ENCODE data around the gene FKBP4. TPM values are rescaled to one million over a fixed set of nuclear protein-coding genes. Genes with fewer than 3 reads are reported as not detected.
A peak's percentile ranks its signal among the peaks of the same experiment; 100 is the strongest.

FKBP4 gene
- total RNA-seq, 1 donor from 2014 or later, result 84.7 TPM

- Mint-ChIP-seq H3K9me3 (no peaks in the 10 kb centered on the region), H3K4me1 (peaks cover 28% of the 10 kb centered on the region), H3K27me3 (ENCODE audit: low read depth) (no peaks in the 10 kb centered on the region), H3K4me3 (no peak overlapping the region), H3K27ac (no peak overlapping the region), H3K36me3 (peaks cover 44% of the 10 kb centered on the region)
- TF ChIP-seq CTCF (IDR thresholded peaks at IDR 0.05; ENCODE audit: unreplicated experiment), result no peak
- no peak for DNase-seq (ENCODE audit: low spot score in 2 of 2, unreplicated experiment in 2 of 2)
These were observed 6.4 kb downstream of the FKBP4 start for GRCh38 chr12:2801044-2801783.

- TF ChIP-seq CTCF (IDR thresholded peaks at IDR 0.05; ENCODE audit: unreplicated experiment), result no peak
- peaks cover 11% of the 10 kb centered on the region for H3K4me1 Mint-ChIP-seq
These were observed 9.0 kb downstream of the FKBP4 start for GRCh38 chr12:2803635-2804392.

GRCh38 chr12:2804393-2805142, 9.8 kb downstream of the FKBP4 start:
- Mint-ChIP-seq H3K27ac (peak overlapping the region; percentile 71), H3K4me1 (peaks cover 11% of the 10 kb centered on the region), H3K9me3 (no peaks in the 10 kb centered on the region), H3K36me3 (peaks cover 32% of the 10 kb centered on the region), H3K27me3 (ENCODE audit: low read depth) (no peaks in the 10 kb centered on the region), H3K4me3 (no peak overlapping the region)
- no peak for DNase-seq (ENCODE audit: low spot score in 2 of 2, unreplicated experiment in 2 of 2)
- no peak for TF ChIP-seq CTCF (IDR thresholded peaks at IDR 0.05; ENCODE audit: unreplicated experiment)

More at GRCh38 chr12:2803635-2804392, 9.0 kb downstream of the FKBP4 start:
- Mint-ChIP-seq H3K27ac (peak overlapping the region; percentile 71), H3K9me3 (no peaks in the 10 kb centered on the region), H3K27me3 (ENCODE audit: low read depth) (no peaks in the 10 kb centered on the region), H3K36me3 (peaks cover 38% of the 10 kb centered on the region), H3K4me3 (no peak overlapping the region)
- no peak for DNase-seq (ENCODE audit: low spot score in 2 of 2, unreplicated experiment in 2 of 2)

GRCh38 chr12:2805143-2805520, 10.4 kb downstream of the FKBP4 start:
- H3K36me3 Mint-ChIP-seq, result peaks cover 27% of the 10 kb centered on the region
- H3K4me1 Mint-ChIP-seq, result peaks cover 11% of the 10 kb centered on the region
- H3K4me3 Mint-ChIP-seq, result no peak overlapping the region
- H3K27ac Mint-ChIP-seq, result peak overlapping the region; percentile 72
- no peak for DNase-seq (ENCODE audit: low spot score in 2 of 2, unreplicated experiment in 2 of 2)
- TF ChIP-seq CTCF (IDR thresholded peaks at IDR 0.05; ENCODE audit: unreplicated experiment), result no peak
- no peaks in the 10 kb centered on the region for H3K9me3 Mint-ChIP-seq
- no peaks in the 10 kb centered on the region for H3K27me3 Mint-ChIP-seq (ENCODE audit: low read depth)

- Mint-ChIP-seq H3K36me3 (peaks cover 20% of the 10 kb centered on the region), H3K27me3 (ENCODE audit: low read depth) (no peaks in the 10 kb centered on the region), H3K4me1 (peaks cover 14% of the 10 kb centered on the region), H3K4me3 (no peak overlapping the region), H3K27ac (no peak overlapping the region), H3K9me3 (no peaks in the 10 kb centered on the region)
- no peak for TF ChIP-seq CTCF (IDR thresholded peaks at IDR 0.05; ENCODE audit: unreplicated experiment)
- no peak for DNase-seq (ENCODE audit: low spot score in 2 of 2, unreplicated experiment in 2 of 2)
These were observed 11.9 kb downstream of the FKBP4 start for GRCh38 chr12:2806700-2807099.

All from mesothelial cell of epicardium (in vitro differentiated cells).